MM.1S (cell line): ENCODE results near the gene PIK3R6.
"Not testable (repeated sequence)": the region's sequence is repeated elsewhere in the genome, so short reads cannot be mapped to it uniquely, and the experiment has no call there.

Source experiments
- DNase-seq: peaks from one replicate; pipeline ENCODE4 v3.0.0-alpha.2; 2015
- H2AFZ ChIP-seq: fragments of 300-600 bp; sonication (generic); 2 replicates; pipeline ENCODE4 v1.6.0; 2016; ENCODE audit warnings: antibody characterized with exemption, low read length
- H3F3A ChIP-seq: fragments of 300-600 bp; sonication (generic); 2 replicates; pipeline ENCODE4 v1.6.1; 2016; ENCODE audit warnings: mild to moderate bottlenecking, antibody characterized with exemption, low read length, moderate library complexity, mixed read lengths; ENCODE audit not compliant: insufficient read depth
- H3K27ac ChIP-seq: fragments of 300-600 bp; sonication (generic); 2 replicates; pipeline ENCODE4 v1.5.1; 2016; ENCODE audit warnings: mild to moderate bottlenecking, low read length
- H3K27me3 ChIP-seq: fragments of 300-600 bp; sonication (generic); replicated peaks from 2 replicates; pipeline ENCODE4 v1.6.0; 2016; ENCODE audit warnings: low read length; ENCODE audit not compliant: insufficient read depth
- H3K36me3 ChIP-seq: fragments of 300-600 bp; sonication (generic); replicated peaks from 2 replicates; pipeline ENCODE4 v1.6.1; 2016; ENCODE audit warnings: mild to moderate bottlenecking, low read length, mixed read lengths; ENCODE audit not compliant: insufficient read depth
- H3K4me1 ChIP-seq: fragments of 300-600 bp; sonication (generic); 2 replicates; pipeline ENCODE4 v1.6.1; 2016; ENCODE audit warnings: low read length, mixed read lengths
- H3K4me2 ChIP-seq: fragments of 300-600 bp; sonication (generic); 2 replicates; pipeline ENCODE4 v1.6.0; 2016; ENCODE audit warnings: low read depth, low read length
- H3K4me3 ChIP-seq: fragments of 300-600 bp; sonication (generic); 2 replicates; pipeline ENCODE4 v1.5.1; 2016; ENCODE audit warnings: low read length, mixed read lengths
- H3K79me2 ChIP-seq: fragments of 300-600 bp; sonication (generic); 2 replicates; pipeline ENCODE4 v1.6.1; 2016; ENCODE audit warnings: mixed run types, low read length, mixed read lengths
- H3K9ac ChIP-seq: fragments of 300-600 bp; sonication (generic); 2 replicates; pipeline ENCODE4 v1.6.1; 2016; ENCODE audit warnings: low read length, mixed read lengths
- H3K9me2 ChIP-seq: fragments of 300-600 bp; sonication (generic); replicated peaks from 2 replicates; pipeline ENCODE4 v1.6.1; 2016; ENCODE audit warnings: mild to moderate bottlenecking, low read length, mixed read lengths; ENCODE audit not compliant: insufficient read depth
- H3K9me3 ChIP-seq: fragments of 300-600 bp; sonication (generic); replicated peaks from 2 replicates; pipeline ENCODE4 v1.6.1; 2016; ENCODE audit warnings: mild to moderate bottlenecking, low read length, mixed read lengths; ENCODE audit not compliant: insufficient read depth
- H4K20me1 ChIP-seq: fragments of 300-600 bp; sonication (generic); 2 replicates; pipeline ENCODE4 v1.6.1; 2016; ENCODE audit warnings: mild to moderate bottlenecking, low read length, moderate library complexity, mixed read lengths; ENCODE audit not compliant: insufficient read depth
- CTCF ChIP-seq: fragments of 300-600 bp; sonication (generic); IDR thresholded peaks from 2 replicates; pipeline ENCODE4 v1.5.1; 2016; ENCODE audit warnings: antibody characterized with exemption, low read length, mixed read lengths
- EZH2 ChIP-seq: fragments of 300-600 bp; sonication (generic); optimal IDR thresholded peaks from 2 replicates; pipeline ENCODE3; 2017; ENCODE audit warnings: low read depth, mild to moderate bottlenecking, antibody characterized with exemption, low read length, mixed read lengths
- EZH2phosphoT487 ChIP-seq: fragments of 300-600 bp; sonication (generic); IDR thresholded peaks from 2 replicates; pipeline ENCODE4 v1.6.1; 2018; ENCODE audit warnings: antibody characterized with exemption, low read length

PIK3R6 gene

GRCh38 chr17:8856869-8857575, 10.5 kb downstream of the PIK3R6 start:
- Histone ChIP-seq H3K4me1 (peaks cover 7% of the 10 kb centered on the region; the same call in 1 of the 2 replicates), H3K4me2 (no peak overlapping the region), H3K9ac (no peak overlapping the region), H3K36me3 (no peaks in the 10 kb centered on the region), H3F3A (no peaks in the 10 kb centered on the region), H3K27ac (no peak overlapping the region), H2AFZ (no peak overlapping the region), H3K4me3 (no peak overlapping the region), H3K27me3 (no peaks in the 10 kb centered on the region), H3K9me2 (no peaks in the 10 kb centered on the region), H4K20me1 (no peaks in the 10 kb centered on the region), H3K79me2 (no peaks in the 10 kb centered on the region), H3K9me3 (no peaks in the 10 kb centered on the region)
- TF ChIP-seq EZH2 (no peak), CTCF (no peak), EZH2phosphoT487 (no peak)
- DNase-seq: no peak

- not testable (repeated sequence) for H3K79me2 ChIP-seq
These were observed 11.3 kb downstream of the PIK3R6 start for GRCh38 chr17:8856205-8856603.

GRCh38 chr17:8855477-8856204, 11.8 kb downstream of the PIK3R6 start:
- DNase-seq: no peak
- Histone ChIP-seq H4K20me1 (no peaks in the 10 kb centered on the region), H3K4me1 (peaks cover 7% of the 10 kb centered on the region; the same call in 1 of the 2 replicates), H3K9ac (no peak overlapping the region), H3F3A (no peaks in the 10 kb centered on the region), H3K4me3 (no peak overlapping the region), H3K9me2 (no peaks in the 10 kb centered on the region), H3K9me3 (no peaks in the 10 kb centered on the region), H3K4me2 (no peak overlapping the region), H2AFZ (no peak overlapping the region), H3K27me3 (no peaks in the 10 kb centered on the region), H3K36me3 (no peaks in the 10 kb centered on the region), H3K27ac (no peak overlapping the region), H3K79me2 (no peaks in the 10 kb centered on the region)
- no peak for TF ChIP-seq EZH2
- no peak for TF ChIP-seq CTCF
- no peak for TF ChIP-seq EZH2phosphoT487

More at GRCh38 chr17:8856205-8856603, 11.3 kb downstream of the PIK3R6 start:
- H3K9ac ChIP-seq, H3F3A ChIP-seq, H3K9me2 ChIP-seq, H4K20me1 ChIP-seq, H3K27me3 ChIP-seq, H3K4me1 ChIP-seq, H3K36me3 ChIP-seq, H3K4me2 ChIP-seq, DNase-seq, H3K27ac ChIP-seq, H3K9me3 ChIP-seq, H2AFZ ChIP-seq, H3K4me3 ChIP-seq: not testable (repeated sequence)

GRCh38 chr17:8851600-8851999, 15.9 kb downstream of the PIK3R6 start:
- Histone ChIP-seq H3F3A (no peaks in the 10 kb centered on the region), H3K9me2 (no peaks in the 10 kb centered on the region), H4K20me1 (no peaks in the 10 kb centered on the region), H3K4me1 (no peaks in the 10 kb centered on the region), H3K4me2 (no peak overlapping the region), H3K4me3 (no peak overlapping the region), H2AFZ (no peak overlapping the region), H3K9ac (no peak overlapping the region), H3K36me3 (no peaks in the 10 kb centered on the region), H3K9me3 (no peaks in the 10 kb centered on the region), H3K79me2 (no peaks in the 10 kb centered on the region), H3K27ac (no peak overlapping the region), H3K27me3 (no peaks in the 10 kb centered on the region)
- DNase-seq: no peak
- TF ChIP-seq EZH2phosphoT487: no peak
- TF ChIP-seq CTCF: no peak
- no peak for TF ChIP-seq EZH2
